Rectal smooth muscle tissue (tissue), 1 donor: ENCODE data around the gene ANXA2R.
"Not testable (repeated sequence)": the region's sequence is repeated elsewhere in the genome, so short reads cannot be mapped to it uniquely, and the experiment has no call there.

Source experiments
- H3K27ac ChIP-seq: one replicate; pipeline ENCODE4 v1.7.0; 2013; ENCODE audit warnings: low read depth, low read length, inconsistent platforms
- H3K27me3 ChIP-seq: one replicate; pipeline ENCODE4 v1.7.0; 2013; ENCODE audit warnings: low read length; ENCODE audit not compliant: control insufficient read depth, insufficient read depth
- H3K36me3 ChIP-seq: one replicate; pipeline ENCODE4 v1.7.0; 2013; ENCODE audit warnings: low read length; ENCODE audit not compliant: control insufficient read depth, insufficient read depth
- H3K4me1 ChIP-seq: one replicate; pipeline ENCODE4 v1.7.0; 2013; ENCODE audit warnings: low read length; ENCODE audit not compliant: control insufficient read depth, insufficient read depth
- H3K4me3 ChIP-seq: one replicate; pipeline ENCODE4 v1.7.0; 2013; ENCODE audit warnings: low read length
- H3K9ac ChIP-seq: one replicate; pipeline ENCODE4 v1.7.0; 2013; ENCODE audit warnings: low read length

The ANXA2R gene

GRCh38 chr5:43036856-43037635 is 3.1 kb downstream of the ANXA2R start:
- H3K27me3 ChIP-seq = peaks cover 24% of the 10 kb centered on the region
- no peaks in the 10 kb centered on the region for H3K4me1 ChIP-seq
- H3K27ac ChIP-seq = no peak overlapping the region
- no peak overlapping the region for H3K9ac ChIP-seq
- no peaks in the 10 kb centered on the region for H3K36me3 ChIP-seq
- peak overlapping the region; percentile 48 for H3K4me3 ChIP-seq

GRCh38 chr5:43036409-43036808 is 3.7 kb downstream of the ANXA2R start:
- Histone ChIP-seq H3K4me1 (no peaks in the 10 kb centered on the region), H3K27me3 (peaks cover 20% of the 10 kb centered on the region), H3K9ac (no peak overlapping the region), H3K4me3 (no peak overlapping the region), H3K36me3 (no peaks in the 10 kb centered on the region), H3K27ac (no peak overlapping the region)

- H3K4me3 ChIP-seq = no peak overlapping the region
- no peaks in the 10 kb centered on the region for H3K36me3 ChIP-seq
- H3K27ac ChIP-seq = no peak overlapping the region
- no peaks in the 10 kb centered on the region for H3K4me1 ChIP-seq
- H3K9ac ChIP-seq = no peak overlapping the region
- peaks cover 13% of the 10 kb centered on the region for H3K27me3 ChIP-seq
Observed at GRCh38 chr5:43034591-43034968, 5.5 kb downstream of the ANXA2R start.

GRCh38 chr5:43033841-43034590 is 6.1 kb downstream of the ANXA2R start:
- Histone ChIP-seq H3K9ac (no peak overlapping the region), H3K4me1 (no peaks in the 10 kb centered on the region), H3K36me3 (no peaks in the 10 kb centered on the region), H3K4me3 (no peak overlapping the region), H3K27me3 (peaks cover 13% of the 10 kb centered on the region), H3K27ac (no peak overlapping the region)

GRCh38 chr5:43027054-43027785 is 12.9 kb downstream of the ANXA2R start:
- no peak overlapping the region for H3K9ac ChIP-seq
- H3K36me3 ChIP-seq = no peaks in the 10 kb centered on the region
- H3K27ac ChIP-seq = no peak overlapping the region
- no peaks in the 10 kb centered on the region for H3K27me3 ChIP-seq
- H3K4me3 ChIP-seq = no peak overlapping the region
- H3K4me1 ChIP-seq = no peaks in the 10 kb centered on the region

- H3K36me3 ChIP-seq, H3K27me3 ChIP-seq, H3K9ac ChIP-seq, H3K4me1 ChIP-seq, H3K4me3 ChIP-seq, H3K27ac ChIP-seq: not testable (repeated sequence)
Observed at GRCh38 chr5:43025184-43025950, 14.8 kb downstream of the ANXA2R start.

- Histone ChIP-seq H3K9ac (no peak overlapping the region), H3K36me3 (no peaks in the 10 kb centered on the region), H3K27ac (no peak overlapping the region), H3K27me3 (no peaks in the 10 kb centered on the region), H3K4me3 (no peak overlapping the region), H3K4me1 (no peaks in the 10 kb centered on the region)
Observed at GRCh38 chr5:43024217-43024616, 15.9 kb downstream of the ANXA2R start.

- Histone ChIP-seq H3K36me3 (no peaks in the 10 kb centered on the region), H3K9ac (no peak overlapping the region), H3K4me1 (no peaks in the 10 kb centered on the region), H3K27me3 (peaks cover 2% of the 10 kb centered on the region), H3K4me3 (no peak overlapping the region), H3K27ac (no peak overlapping the region)
Observed at GRCh38 chr5:43021151-43021550, 19.0 kb downstream of the ANXA2R start.

GRCh38 chr5:43020399-43020746 is 19.7 kb downstream of the ANXA2R start:
- peaks cover 2% of the 10 kb centered on the region for H3K27me3 ChIP-seq
- H3K9ac ChIP-seq = no peak overlapping the region
- peak overlapping the region; percentile 60 for H3K4me3 ChIP-seq
- no peak overlapping the region for H3K27ac ChIP-seq
- no peaks in the 10 kb centered on the region for H3K4me1 ChIP-seq
- no peaks in the 10 kb centered on the region for H3K36me3 ChIP-seq

GRCh38 chr5:43019614-43020398 is 20.3 kb downstream of the ANXA2R start:
- Histone ChIP-seq H3K4me3 (peak overlapping the region; percentile 60), H3K27ac (no peak overlapping the region), H3K9ac (peak overlapping the region; percentile 16), H3K36me3 (no peaks in the 10 kb centered on the region), H3K4me1 (no peaks in the 10 kb centered on the region), H3K27me3 (peaks cover 2% of the 10 kb centered on the region)

- Histone ChIP-seq H3K36me3 (no peaks in the 10 kb centered on the region), H3K27ac (no peak overlapping the region), H3K4me3 (peak overlapping the region; percentile 60), H3K4me1 (no peaks in the 10 kb centered on the region), H3K9ac (peak overlapping the region; percentile 22), H3K27me3 (peaks cover 2% of the 10 kb centered on the region)
Observed at GRCh38 chr5:43019291-43019613, 20.9 kb downstream of the ANXA2R start.
